ENCODE measurements around the gene SMIM23.

Gene SMIM23

DNA sequence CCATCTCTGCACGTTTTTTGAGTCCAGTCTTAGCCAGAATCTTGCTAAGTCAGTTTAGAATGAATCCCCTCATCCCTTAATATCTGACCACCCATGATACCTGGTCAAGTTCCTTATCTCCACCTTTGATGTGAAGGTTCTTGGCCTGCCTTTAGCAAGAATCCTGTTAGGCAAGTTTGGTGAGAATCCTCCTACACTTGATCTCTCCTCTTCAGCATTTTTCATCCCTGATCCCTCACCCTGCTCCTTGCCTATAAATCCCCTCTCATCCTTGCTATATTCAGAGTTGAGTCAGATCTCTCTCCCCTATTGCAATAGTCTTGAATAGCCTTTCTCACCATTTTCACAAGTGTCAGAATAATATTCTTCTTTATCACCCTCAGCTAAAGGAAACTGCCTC lies 31.0 kb downstream of the SMIM23 start:
- DNase-seq (ENCODE audit: low read depth): no peak

GRCh38 chr5:171820561-171820960 lies 34.9 kb downstream of the SMIM23 start:
- no peak for DNase-seq (ENCODE audit: low read depth)

DNA sequence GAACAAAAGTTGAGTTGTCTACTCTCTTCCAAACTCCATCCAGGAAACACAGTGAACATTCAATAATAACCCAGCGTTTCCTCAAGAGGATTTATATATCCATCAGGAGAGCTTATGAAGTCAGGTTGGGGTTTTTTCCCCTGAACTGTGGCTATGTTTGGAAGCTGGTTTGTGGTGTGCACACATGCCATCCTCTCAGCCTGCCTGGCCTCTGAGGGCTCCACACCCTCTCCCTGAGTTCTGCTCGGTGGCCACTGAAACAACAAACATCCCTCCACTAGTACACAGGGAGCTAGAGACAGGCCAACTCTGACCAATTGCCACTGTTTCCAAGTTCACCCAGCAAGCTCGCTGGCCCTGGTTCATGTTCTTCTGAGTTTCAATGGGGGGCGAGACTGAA lies 35.7 kb downstream of the SMIM23 start:
- no peak for DNase-seq (ENCODE audit: low read depth)

DNA sequence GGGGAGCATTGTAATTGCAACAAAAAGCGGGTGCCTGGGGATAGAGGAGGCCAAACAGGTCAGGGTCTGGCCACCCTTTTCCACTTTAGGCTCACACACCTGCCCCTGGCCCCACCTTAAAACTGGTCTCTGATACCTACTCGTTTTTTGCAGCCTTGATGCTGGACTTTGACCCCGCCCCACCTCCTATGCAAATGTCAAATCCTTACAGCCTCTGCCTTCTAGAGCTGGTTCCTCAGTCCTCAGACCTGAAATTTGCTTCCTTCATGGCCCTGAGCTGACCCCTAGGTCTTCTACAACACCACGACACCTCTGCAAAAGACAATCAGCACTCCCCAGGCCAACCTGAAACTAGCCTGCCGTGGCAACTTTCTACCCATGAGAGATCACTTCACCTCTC lies 37.7 kb downstream of the SMIM23 start:
- DNase-seq (ENCODE audit: low read depth): no peak

DNA sequence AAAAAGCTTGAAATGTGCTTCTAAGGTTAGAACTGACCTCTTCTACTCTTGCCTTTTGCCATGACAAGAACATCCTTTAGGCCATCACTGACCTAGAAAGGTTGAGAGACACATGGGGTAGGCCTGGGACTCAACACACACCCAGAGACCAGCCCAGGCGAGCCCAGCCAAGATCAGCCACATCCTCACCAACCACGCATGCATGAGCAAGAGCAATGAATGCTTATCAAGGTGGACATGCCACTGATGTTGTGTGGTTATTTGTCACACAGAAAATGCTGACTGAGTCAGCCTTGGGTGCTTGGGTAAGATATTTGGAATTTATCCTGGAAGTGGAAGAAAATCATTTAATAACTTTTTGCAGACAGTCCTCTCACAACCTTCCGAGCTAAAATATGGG lies 39.4 kb downstream of the SMIM23 start:
- DNase-seq (ENCODE audit: low read depth): no peak

- DNase-seq (ENCODE audit: low read depth): no peak
These were observed 40.5 kb downstream of the SMIM23 start for GRCh38 chr5:171826132-171826531.

- no peak for DNase-seq (ENCODE audit: low read depth)
These were observed 41.5 kb downstream of the SMIM23 start for GRCh38 chr5:171827162-171827561.

- DNase-seq (ENCODE audit: low read depth): no peak
These were observed 45.1 kb downstream of the SMIM23 start for GRCh38 chr5:171830686-171831085.

GRCh38 chr5:171832775-171833174 lies 47.2 kb downstream of the SMIM23 start:
- DNase-seq (ENCODE audit: low read depth): no peak

DNA sequence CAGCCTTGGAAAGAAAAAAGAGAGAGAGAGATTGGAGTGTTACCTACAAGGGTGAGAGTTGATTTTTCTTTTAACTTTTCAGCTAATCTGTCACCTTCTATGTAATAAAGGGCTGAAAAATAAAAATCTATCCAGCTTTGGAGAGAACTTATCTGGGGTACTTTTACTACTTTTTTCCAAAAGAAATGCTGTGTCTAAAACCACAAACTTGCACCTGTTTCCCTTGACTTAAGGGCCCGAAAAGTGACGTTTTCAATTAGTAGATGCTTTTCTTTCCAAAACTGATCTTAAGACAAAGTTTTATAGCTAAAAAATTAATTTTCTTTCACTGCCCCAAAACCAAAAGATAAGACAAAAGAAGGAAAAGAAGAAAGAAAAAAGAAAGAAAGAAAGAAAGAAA lies 48.8 kb downstream of the SMIM23 start:
- DNase-seq (ENCODE audit: low read depth): no peak

DNA sequence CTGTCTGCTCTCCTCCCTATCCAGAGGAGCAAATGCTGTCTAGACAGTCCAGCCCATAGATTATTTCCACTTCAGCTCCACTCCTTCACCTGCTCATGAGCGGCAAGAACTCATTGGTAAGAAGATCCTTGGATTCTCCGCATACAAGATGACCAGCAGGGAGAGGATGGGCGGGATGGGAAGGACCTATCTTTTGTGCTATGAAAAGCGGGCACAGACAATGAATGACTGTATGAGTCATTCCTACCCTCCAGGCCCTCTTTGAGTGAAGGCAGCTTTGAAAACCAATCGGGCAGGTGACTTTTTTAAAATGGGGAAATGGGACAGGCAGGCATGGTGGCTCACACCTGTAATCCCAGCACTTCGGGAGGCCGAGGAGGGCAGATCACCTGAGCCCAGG lies 49.4 kb downstream of the SMIM23 start:
- DNase-seq (ENCODE audit: low read depth): no peak

GRCh38 chr5:171837522-171837921 lies 51.9 kb downstream of the SMIM23 start:
- DNase-seq (ENCODE audit: low read depth): no peak

- DNase-seq (ENCODE audit: low read depth): no peak
These were observed 52.4 kb downstream of the SMIM23 start for GRCh38 chr5:171838066-171838465.

GRCh38 chr5:171839112-171839511 lies 53.5 kb downstream of the SMIM23 start:
- no peak for DNase-seq (ENCODE audit: low read depth)

DNA sequence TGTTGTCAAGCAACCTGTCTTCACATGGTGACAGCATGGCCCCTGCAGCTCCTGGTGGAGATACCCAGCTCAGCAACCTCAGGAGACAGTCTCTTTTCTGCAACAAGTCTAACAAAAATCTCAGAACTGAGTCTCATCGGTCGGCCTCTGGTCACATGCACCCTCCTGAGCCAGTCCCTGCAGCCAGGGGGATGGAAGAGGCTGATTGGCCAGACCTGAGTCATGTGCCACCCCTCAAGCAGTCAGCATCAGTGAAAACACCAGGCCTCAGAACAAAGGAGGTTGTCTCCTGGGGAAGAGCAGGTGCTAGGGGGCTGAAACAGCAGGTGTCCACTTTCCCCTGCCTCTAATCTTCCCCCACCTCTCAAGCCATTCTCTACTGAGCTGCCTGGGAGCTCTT lies 54.4 kb downstream of the SMIM23 start:
- no peak for DNase-seq (ENCODE audit: low read depth)
